ENCODE data around the gene RALGAPA2.
A peak's percentile ranks its signal among the peaks of the same experiment; 100 is the strongest.

The RALGAPA2 gene

GRCh38 chr20:20375862-20376261 lies 336.6 kb downstream of the RALGAPA2 start:
- DNase-seq (ENCODE audit: low read depth), result no peak
- no peak overlapping the region for H3K4me3 ChIP-seq (ENCODE audit: control insufficient read depth, low read depth, low read length)
- TF ChIP-seq, protein P1, sequence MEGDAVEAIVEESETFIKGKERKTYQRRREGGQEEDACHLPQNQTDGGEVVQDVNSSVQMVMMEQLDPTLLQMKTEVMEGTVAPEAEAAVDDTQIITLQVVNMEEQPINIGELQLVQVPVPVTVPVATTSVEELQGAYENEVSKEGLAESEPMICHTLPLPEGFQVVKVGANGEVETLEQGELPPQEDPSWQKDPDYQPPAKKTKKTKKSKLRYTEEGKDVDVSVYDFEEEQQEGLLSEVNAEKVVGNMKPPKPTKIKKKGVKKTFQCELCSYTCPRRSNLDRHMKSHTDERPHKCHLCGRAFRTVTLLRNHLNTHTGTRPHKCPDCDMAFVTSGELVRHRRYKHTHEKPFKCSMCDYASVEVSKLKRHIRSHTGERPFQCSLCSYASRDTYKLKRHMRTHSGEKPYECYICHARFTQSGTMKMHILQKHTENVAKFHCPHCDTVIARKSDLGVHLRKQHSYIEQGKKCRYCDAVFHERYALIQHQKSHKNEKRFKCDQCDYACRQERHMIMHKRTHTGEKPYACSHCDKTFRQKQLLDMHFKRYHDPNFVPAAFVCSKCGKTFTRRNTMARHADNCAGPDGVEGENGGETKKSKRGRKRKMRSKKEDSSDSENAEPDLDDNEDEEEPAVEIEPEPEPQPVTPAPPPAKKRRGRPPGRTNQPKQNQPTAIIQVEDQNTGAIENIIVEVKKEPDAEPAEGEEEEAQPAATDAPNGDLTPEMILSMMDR (IDR thresholded peaks at IDR 0.05; ENCODE audit: control insufficient read depth, insufficient read depth, low read depth, low read length, missing control alignments), result no peak

GRCh38 chr20:20373091-20373571 lies 339.3 kb downstream of the RALGAPA2 start:
- TF ChIP-seq, protein P1 (IDR thresholded peaks at IDR 0.05; ENCODE audit: control insufficient read depth, insufficient read depth, low read depth, low read length, missing control alignments), result no peak
- H3K4me3 ChIP-seq (ENCODE audit: control insufficient read depth, low read depth, low read length), result no peak overlapping the region
- peak; percentile 66 for DNase-seq (ENCODE audit: low read depth)

- H3K4me3 ChIP-seq (ENCODE audit: control insufficient read depth, low read depth, low read length), result no peak overlapping the region
- DNase-seq (ENCODE audit: low read depth), result no peak
- TF ChIP-seq, protein P1 (IDR thresholded peaks at IDR 0.05; ENCODE audit: control insufficient read depth, insufficient read depth, low read depth, low read length, missing control alignments), result no peak
These were observed 340.8 kb downstream of the RALGAPA2 start for GRCh38 chr20:20371681-20372080.

DNA sequence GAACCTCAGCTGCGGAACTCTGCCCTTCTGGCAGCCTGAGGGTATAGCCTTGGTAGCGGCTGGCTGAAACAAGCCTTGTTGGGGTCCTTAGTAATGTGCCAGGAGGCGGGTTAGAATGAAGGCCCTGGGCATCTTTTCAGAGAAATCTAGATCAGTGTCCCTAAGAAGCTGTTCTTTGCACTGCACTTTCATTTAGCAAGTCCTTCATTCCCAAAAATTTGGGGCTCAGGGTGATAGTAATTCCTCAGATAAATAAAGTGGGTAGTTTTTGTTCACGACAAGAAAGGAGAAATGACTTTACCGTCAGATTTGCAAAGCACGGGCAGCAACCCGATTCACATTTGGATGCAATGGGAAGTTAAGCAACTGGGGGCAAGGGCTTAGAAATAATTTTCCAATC lies 341.4 kb downstream of the RALGAPA2 start:
- TF ChIP-seq, protein P1 (IDR thresholded peaks at IDR 0.05; ENCODE audit: control insufficient read depth, insufficient read depth, low read depth, low read length, missing control alignments), result no peak
- H3K4me3 ChIP-seq (ENCODE audit: control insufficient read depth, low read depth, low read length), result no peak overlapping the region

GRCh38 chr20:20370094-20370575 lies 342.3 kb downstream of the RALGAPA2 start:
- TF ChIP-seq, protein P1 (IDR thresholded peaks at IDR 0.05; ENCODE audit: control insufficient read depth, insufficient read depth, low read depth, low read length, missing control alignments), result no peak
- no peak for DNase-seq (ENCODE audit: low read depth)
- H3K4me3 ChIP-seq (ENCODE audit: control insufficient read depth, low read depth, low read length), result no peak overlapping the region

More for the DNA sequence above, 341.4 kb downstream of the RALGAPA2 start:
- no peak for DNase-seq (ENCODE audit: low read depth)

- DNase-seq (ENCODE audit: low read depth), result no peak
- TF ChIP-seq, protein P1 (IDR thresholded peaks at IDR 0.05; ENCODE audit: control insufficient read depth, insufficient read depth, low read depth, low read length, missing control alignments), result no peak
- H3K4me3 ChIP-seq (ENCODE audit: control insufficient read depth, low read depth, low read length), result no peak overlapping the region
These were observed 343.0 kb downstream of the RALGAPA2 start for GRCh38 chr20:20369250-20370093.

Data from AG09309 (cell line).